OCI-LY7 (cell line): Measurements from ENCODE around the gene FAM107B. TPM values are rescaled to one million over a fixed set of nuclear protein-coding genes. Genes with fewer than 3 reads are reported as not detected.

Experiments
- BruUV-seq: library from RNA; stranded (reverse); fragments of 400-500 nt; replicated peaks from 2 replicates; lab custom pipeline; 2021; lab: Mats Ljungman, UMichigan
- CTCF ChIA-PET: fragments of 300-600 bp; sonication (Branson Sonifier 250); formaldehyde crosslinking; loops from one replicate; lab custom pipeline; 2022; ENCODE audit warnings: antibody characterized with exemption; ENCODE audit not compliant: unreplicated experiment; lab: Charles Lee
- POLR2A ChIA-PET: fragments of 300-600 bp; sonication (Branson Sonifier 250); formaldehyde crosslinking; loops from one replicate; lab custom pipeline; 2022; ENCODE audit warnings: antibody characterized with exemption; lab: Charles Lee
- DNase-seq: peaks from one replicate; pipeline ENCODE4 v3.0.0-alpha.2; 2015; ENCODE audit warnings: low spot score
- H2AFZ ChIP-seq: fragments of 200-600 bp; sonication (generic), shearing (Covaris generic); 2 replicates; pipeline ENCODE4 v1.6.1; 2014; ENCODE audit warnings: mild to moderate bottlenecking, antibody characterized with exemption, low read length, moderate library complexity
- H3K27ac ChIP-seq: fragments of 200-600 bp; sonication (generic); 2 replicates; pipeline ENCODE4 v1.5.1; 2014; ENCODE audit warnings: mixed run types, low read depth, mild to moderate bottlenecking, moderate library complexity, low read length, inconsistent platforms; ENCODE audit not compliant: poor library complexity, severe bottlenecking
- H3K36me3 ChIP-seq: fragments of 200-600 bp; sonication (generic); 2 replicates; pipeline ENCODE4 v1.6.1; 2014; ENCODE audit warnings: mild to moderate bottlenecking, antibody characterized with exemption, low read length, moderate library complexity, mixed read lengths; ENCODE audit not compliant: insufficient read depth
- H3K4me1 ChIP-seq: fragments of 200-600 bp; sonication (generic); 2 replicates; pipeline ENCODE4 v1.5.1; 2014; ENCODE audit warnings: mild to moderate bottlenecking, low read length; ENCODE audit not compliant: insufficient read depth, poor library complexity, severe bottlenecking
- H3K4me2 ChIP-seq: fragments of 200-600 bp; sonication (generic); 2 replicates; pipeline ENCODE4 v1.6.1; 2014; ENCODE audit warnings: mild to moderate bottlenecking, low read length
- H3K4me3 ChIP-seq: fragments of 200-600 bp; sonication (generic); 2 replicates; pipeline ENCODE4 v1.5.1; 2014; ENCODE audit warnings: mild to moderate bottlenecking, low read depth, low read length; ENCODE audit not compliant: poor library complexity, severe bottlenecking
- H3K79me2 ChIP-seq: fragments of 200-600 bp; sonication (generic); 2 replicates; pipeline ENCODE4 v1.6.1; 2016; ENCODE audit warnings: low read depth, mild to moderate bottlenecking, low read length, moderate library complexity, mixed read lengths; ENCODE audit not compliant: insufficient read depth
- H3K9me2 ChIP-seq: fragments of 200-600 bp; sonication (generic); 2 replicates; pipeline ENCODE4 v1.6.1; 2016; ENCODE audit warnings: mild to moderate bottlenecking, low read length, mixed read lengths; ENCODE audit not compliant: insufficient read depth
- H3K9me3 ChIP-seq: fragments of 200-600 bp; sonication (generic); 2 replicates; pipeline ENCODE4 v1.6.1; 2014; ENCODE audit warnings: mild to moderate bottlenecking, mixed run types, low read length, mixed read lengths
- H4K20me1 ChIP-seq: fragments of 200-600 bp; sonication (generic); 2 replicates; pipeline ENCODE4 v1.6.1; 2014; ENCODE audit warnings: mild to moderate bottlenecking, antibody characterized with exemption, low read length, moderate library complexity, mixed read lengths; ENCODE audit not compliant: insufficient read depth
- CTCF ChIP-seq: fragments of 200-600 bp; sonication (generic); conservative IDR thresholded peaks from 2 replicates; pipeline ENCODE4 v1.5.1; 2014; ENCODE audit warnings: mild to moderate bottlenecking, antibody characterized with exemption, low read length, moderate library complexity, mixed read lengths
- EZH2phosphoT487 ChIP-seq: fragments of 200-600 bp; sonication (generic); IDR thresholded peaks from 2 replicates; pipeline ENCODE4 v1.6.1; 2018; ENCODE audit warnings: low read depth, borderline replicate concordance, mild to moderate bottlenecking, mixed run types, antibody characterized with exemption, low read length, moderate library complexity, mixed read lengths
- intact Hi-C: fragments of 100-400 bp; cut with micrococcal nuclease; formaldehyde crosslinking; loops from one replicate; pipeline ENCODE4 v1.10.0; 2022; ENCODE audit not compliant: unreplicated experiment
- total RNA-seq, 2 experiments: library from RNA; depleted of rRNA in 1 of 2; stranded (reverse); fragments of >200 nt in 1 of 2; shearing (Covaris generic) in 1 of 2; gene quantifications; 2 replicates each; pipeline ENCODE4 v1.2.3, GENCODE V29; 2014 to 2022

Gene FAM107B
- total RNA-seq, 2 experiments from 2014 or later: 114 to 398 TPM

GRCh38 chr10:14483417-14483816 lies 291.3 kb downstream of the FAM107B start:
- Histone ChIP-seq H3K79me2 (no peaks in the 10 kb centered on the region), H3K4me1 (no peaks in the 10 kb centered on the region), H3K4me2 (no peak overlapping the region), H2AFZ (no peak overlapping the region), H3K9me3 (no peaks in the 10 kb centered on the region), H3K36me3 (no peaks in the 10 kb centered on the region), H3K4me3 (no peak overlapping the region), H4K20me1 (no peaks in the 10 kb centered on the region), H3K9me2 (no peaks in the 10 kb centered on the region), H3K27ac (no peak overlapping the region)
- ChIA-PET POLR2A (no interaction called here), CTCF (no interaction called here)
- intact Hi-C loops: no loop called here
- DNase-seq: no peak
- no TSS peak for BruUV-seq
- no peak for TF ChIP-seq EZH2phosphoT487
- TF ChIP-seq CTCF: no peak

GRCh38 chr10:14481752-14482151 lies 292.9 kb downstream of the FAM107B start:
- Histone ChIP-seq H3K9me2 (no peaks in the 10 kb centered on the region), H3K27ac (no peak overlapping the region), H4K20me1 (no peaks in the 10 kb centered on the region), H3K9me3 (no peaks in the 10 kb centered on the region), H3K79me2 (no peaks in the 10 kb centered on the region), H2AFZ (no peak overlapping the region), H3K4me2 (no peak overlapping the region), H3K4me3 (no peak overlapping the region), H3K4me1 (no peaks in the 10 kb centered on the region), H3K36me3 (no peaks in the 10 kb centered on the region)
- POLR2A ChIA-PET: interaction anchor here (0.6 to 1.2 kb wide), 2 partner anchors 355 to 367 kb away, joined by 3 to 5 read pairs; no protein-coding TSS in a partner anchor
- BruUV-seq: no TSS peak
- TF ChIP-seq EZH2phosphoT487: no peak
- no peak for TF ChIP-seq CTCF
- no peak for DNase-seq
- CTCF ChIA-PET: no interaction called here
- intact Hi-C loops: no loop called here

- POLR2A ChIA-PET: interaction anchor here (1.2 kb wide), 1 partner anchor 356 kb away, joined by 5 read pairs; no protein-coding TSS in a partner anchor
- CTCF ChIA-PET: no interaction called here
- Histone ChIP-seq H3K79me2 (no peaks in the 10 kb centered on the region), H3K9me3 (no peaks in the 10 kb centered on the region), H3K4me3 (no peak overlapping the region), H3K9me2 (no peaks in the 10 kb centered on the region), H3K36me3 (no peaks in the 10 kb centered on the region), H3K4me1 (no peaks in the 10 kb centered on the region), H3K27ac (no peak overlapping the region), H4K20me1 (no peaks in the 10 kb centered on the region), H2AFZ (no peak overlapping the region), H3K4me2 (no peak overlapping the region)
- TF ChIP-seq CTCF: no peak
- no peak for TF ChIP-seq EZH2phosphoT487
- DNase-seq: no peak
- intact Hi-C loops: no loop called here
- no TSS peak for BruUV-seq
Measured at GRCh38 chr10:14481014-14481413, 293.7 kb downstream of the FAM107B start.
